ENCODE results near the gene SUN2.
"Not testable (repeated sequence)": the region's sequence is repeated elsewhere in the genome, so short reads cannot be mapped to it uniquely, and the experiment has no call there.

Gene SUN2

DNA sequence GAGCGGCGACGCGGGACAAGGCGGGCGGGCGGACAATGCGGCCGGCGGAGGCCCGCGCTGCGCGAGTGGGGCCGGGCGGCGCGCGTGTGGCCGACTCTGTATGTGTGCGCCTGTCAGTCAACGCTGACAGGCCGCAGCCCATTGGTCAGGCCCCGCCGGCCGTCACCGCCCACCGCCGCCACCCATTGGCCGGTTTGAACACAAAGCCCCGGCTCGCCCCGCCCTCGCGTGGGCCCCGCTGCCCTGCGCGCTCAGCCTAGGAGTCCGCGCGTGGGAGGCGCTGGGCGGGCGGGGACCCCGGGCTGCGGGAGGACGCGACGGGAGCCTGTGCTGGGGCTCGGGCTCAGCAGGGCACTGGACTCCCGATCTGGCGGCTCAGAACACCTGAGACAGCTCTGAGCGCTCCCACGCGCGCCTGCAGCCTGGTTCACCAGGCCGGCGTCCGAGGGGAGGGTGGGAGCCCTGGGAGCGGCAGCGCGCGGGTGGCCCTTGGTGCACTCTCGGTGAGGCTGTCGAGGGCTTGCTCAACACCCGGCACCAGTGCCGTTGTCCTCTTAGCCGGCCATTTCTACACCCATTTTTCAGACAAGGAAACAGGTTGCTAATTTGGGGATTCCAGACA lies at the start of gene SUN2:
SUN2 (minus strand) TSS at position 88 of the 622 bp plus-strand sequence. CDS start 3,370 bp downstream, outside the sequence.
- Histone ChIP-seq H3K36me3 (ENCODE audit: control insufficient read depth, insufficient read depth, low read length, severe bottlenecking) (peaks cover 20% of the 10 kb centered on the region), H3K4me1 (ENCODE audit: control insufficient read depth, insufficient read depth, low read length) (peaks cover 18% of the 10 kb centered on the region), H3K4me3 (ENCODE audit: low read length) (peak within 1 kb of the TSS; percentile 89), H3K27me3 (replicated peaks; ENCODE audit: control insufficient read depth, insufficient read depth, low read length) (no peaks in the 10 kb centered on the region), H3K9me3 (ENCODE audit: control insufficient read depth, low read length) (no peaks in the 10 kb centered on the region), H3K9ac (ENCODE audit: low read length) (peak within 1 kb of the TSS; percentile 97)
- peak; percentile 97 for DNase-seq (ENCODE audit: low read depth)

- DNase-seq (ENCODE audit: low read depth); H3K9ac ChIP-seq (ENCODE audit: low read length); H3K4me1 ChIP-seq (ENCODE audit: control insufficient read depth, insufficient read depth, low read length); H3K27me3 ChIP-seq (replicated peaks; ENCODE audit: control insufficient read depth, insufficient read depth, low read length); H3K4me3 ChIP-seq (ENCODE audit: low read length); H3K36me3 ChIP-seq (ENCODE audit: control insufficient read depth, insufficient read depth, low read length, severe bottlenecking): not testable (repeated sequence)
- peaks cover 11% of the 10 kb centered on the region for H3K9me3 ChIP-seq (ENCODE audit: control insufficient read depth, low read length)
Observed at GRCh38 chr22:38805041-38805593, 49.3 kb upstream of the SUN2 start.

- Histone ChIP-seq H3K4me3 (ENCODE audit: low read length) (no peak overlapping the region), H3K4me1 (ENCODE audit: control insufficient read depth, insufficient read depth, low read length) (peaks cover 10% of the 10 kb centered on the region), H3K9ac (ENCODE audit: low read length) (no peak overlapping the region), H3K27me3 (replicated peaks; ENCODE audit: control insufficient read depth, insufficient read depth, low read length) (no peaks in the 10 kb centered on the region), H3K9me3 (ENCODE audit: control insufficient read depth, low read length) (no peaks in the 10 kb centered on the region), H3K36me3 (ENCODE audit: control insufficient read depth, insufficient read depth, low read length, severe bottlenecking) (no peaks in the 10 kb centered on the region)
- peak; percentile 95 for DNase-seq (ENCODE audit: low read depth)
Observed at GRCh38 chr22:38802671-38803121, 46.9 kb upstream of the SUN2 start.

DNA sequence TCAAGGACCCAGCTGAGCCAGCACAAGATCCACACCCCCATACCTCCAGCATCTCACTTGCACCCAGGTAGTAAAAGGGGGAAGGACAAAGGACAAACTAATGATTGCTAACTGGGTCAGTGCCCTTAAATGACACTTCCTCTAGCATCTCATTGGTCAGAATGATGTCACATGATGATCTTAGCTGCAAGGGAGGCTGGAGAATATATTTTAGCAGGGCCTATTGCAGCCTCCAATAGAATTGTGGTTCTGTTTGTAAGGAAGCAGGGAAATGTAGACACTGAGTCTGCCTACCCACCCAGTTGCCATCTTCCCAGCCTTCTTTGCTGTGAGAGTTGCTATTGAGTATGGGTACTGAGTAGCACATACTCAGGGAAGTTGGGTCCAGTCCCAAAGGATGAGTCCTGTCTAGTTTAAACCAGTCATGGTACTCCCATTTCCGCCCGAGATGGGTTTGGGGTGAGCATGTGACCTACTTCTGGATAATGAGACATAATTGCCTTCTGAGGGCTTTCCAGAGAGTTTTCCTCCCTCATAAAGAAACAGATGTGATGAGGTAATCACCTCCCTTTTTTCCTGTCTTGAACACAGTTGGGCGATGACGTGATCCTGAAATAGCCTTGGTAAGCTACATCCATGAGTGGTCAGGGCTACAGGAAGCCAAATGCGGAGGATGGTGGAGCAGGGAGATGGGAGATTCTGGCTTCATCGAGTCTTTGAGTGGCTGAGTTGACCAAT lies 43.6 kb upstream of the SUN2 start:
- H3K4me1 ChIP-seq (ENCODE audit: control insufficient read depth, insufficient read depth, low read length) = peaks cover 10% of the 10 kb centered on the region
- no peak overlapping the region for H3K9ac ChIP-seq (ENCODE audit: low read length)
- H3K9me3 ChIP-seq (ENCODE audit: control insufficient read depth, low read length) = no peaks in the 10 kb centered on the region
- no peaks in the 10 kb centered on the region for H3K36me3 ChIP-seq (ENCODE audit: control insufficient read depth, insufficient read depth, low read length, severe bottlenecking)
- H3K27me3 ChIP-seq (replicated peaks; ENCODE audit: control insufficient read depth, insufficient read depth, low read length) = peaks cover 4% of the 10 kb centered on the region
- no peak overlapping the region for H3K4me3 ChIP-seq (ENCODE audit: low read length)
- DNase-seq (ENCODE audit: low read depth) = peak; percentile 43

GRCh38 chr22:38798496-38798895 lies 42.7 kb upstream of the SUN2 start:
- DNase-seq (ENCODE audit: low read depth) = no peak
- Histone ChIP-seq H3K27me3 (replicated peaks; ENCODE audit: control insufficient read depth, insufficient read depth, low read length) (peaks cover 4% of the 10 kb centered on the region), H3K36me3 (ENCODE audit: control insufficient read depth, insufficient read depth, low read length, severe bottlenecking) (no peaks in the 10 kb centered on the region)

DNA sequence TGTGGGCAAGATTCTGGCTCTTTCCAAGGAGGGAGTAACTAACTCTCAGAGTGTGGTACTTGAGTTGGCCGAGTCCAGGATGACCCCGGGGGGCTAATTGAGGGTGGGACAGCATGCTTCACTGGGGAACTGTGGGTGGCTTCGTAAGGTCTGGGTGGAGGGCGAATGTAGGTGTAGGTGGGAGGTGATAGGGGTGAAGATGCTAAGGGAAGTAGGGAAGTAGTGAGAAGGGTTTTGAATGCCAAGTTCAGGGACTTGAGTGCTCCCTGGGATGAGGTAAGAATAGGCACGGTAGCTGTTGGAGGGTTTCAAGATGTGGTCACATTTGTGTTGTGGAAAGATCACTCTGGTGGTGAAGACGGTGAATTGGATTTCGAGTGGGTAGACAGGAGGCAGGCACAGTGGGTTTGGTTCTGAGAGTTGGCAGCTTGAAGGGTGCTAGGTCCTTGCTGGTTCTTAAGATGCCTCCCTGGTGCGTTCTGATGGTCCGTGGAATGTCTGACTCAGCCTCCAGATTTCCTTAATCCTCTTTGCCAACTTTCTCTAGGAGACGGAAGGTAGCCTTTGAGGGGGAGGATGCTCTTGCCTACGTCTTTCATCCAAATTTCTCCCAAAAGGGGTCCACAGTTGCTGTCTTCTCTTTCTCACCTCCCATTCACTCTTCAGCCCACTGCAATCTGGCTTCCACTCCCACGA lies 40.6 kb upstream of the SUN2 start:
- H3K9me3 ChIP-seq (ENCODE audit: control insufficient read depth, low read length) = no peaks in the 10 kb centered on the region
- H3K4me1 ChIP-seq (ENCODE audit: control insufficient read depth, insufficient read depth, low read length) = peaks cover 8% of the 10 kb centered on the region
- no peak overlapping the region for H3K4me3 ChIP-seq (ENCODE audit: low read length)

More at GRCh38 chr22:38798496-38798895, 42.7 kb upstream of the SUN2 start:
- Histone ChIP-seq H3K9me3 (ENCODE audit: control insufficient read depth, low read length) (no peaks in the 10 kb centered on the region), H3K9ac (ENCODE audit: low read length) (no peak overlapping the region), H3K4me3 (ENCODE audit: low read length) (no peak overlapping the region), H3K4me1 (ENCODE audit: control insufficient read depth, insufficient read depth, low read length) (peaks cover 10% of the 10 kb centered on the region)

GRCh38 chr22:38795569-38795968 lies 39.8 kb upstream of the SUN2 start:
- Histone ChIP-seq H3K9me3 (ENCODE audit: control insufficient read depth, low read length) (no peaks in the 10 kb centered on the region), H3K4me1 (ENCODE audit: control insufficient read depth, insufficient read depth, low read length) (peaks cover 8% of the 10 kb centered on the region), H3K9ac (ENCODE audit: low read length) (no peak overlapping the region), H3K36me3 (ENCODE audit: control insufficient read depth, insufficient read depth, low read length, severe bottlenecking) (peaks cover 1% of the 10 kb centered on the region), H3K27me3 (replicated peaks; ENCODE audit: control insufficient read depth, insufficient read depth, low read length) (peaks cover 4% of the 10 kb centered on the region), H3K4me3 (ENCODE audit: low read length) (no peak overlapping the region)
- no peak for DNase-seq (ENCODE audit: low read depth)

More for the DNA sequence above, 40.6 kb upstream of the SUN2 start:
- Histone ChIP-seq H3K9ac (ENCODE audit: low read length) (no peak overlapping the region), H3K27me3 (replicated peaks; ENCODE audit: control insufficient read depth, insufficient read depth, low read length) (peaks cover 4% of the 10 kb centered on the region), H3K36me3 (ENCODE audit: control insufficient read depth, insufficient read depth, low read length, severe bottlenecking) (no peaks in the 10 kb centered on the region)
- no peak for DNase-seq (ENCODE audit: low read depth)

GRCh38 chr22:38793721-38794466 lies 38.1 kb upstream of the SUN2 start, which contains the start of gene DNAL4:
Gene DNAL4, minus strand, starts transcription at chr22:38794143. Its CDS starts 11,412 bp downstream, at chr22:38782731.
- Histone ChIP-seq H3K9ac (ENCODE audit: low read length) (peak within 1 kb of the TSS; percentile 85), H3K4me1 (ENCODE audit: control insufficient read depth, insufficient read depth, low read length) (peaks cover 13% of the 10 kb centered on the region), H3K9me3 (ENCODE audit: control insufficient read depth, low read length) (no peaks in the 10 kb centered on the region), H3K36me3 (ENCODE audit: control insufficient read depth, insufficient read depth, low read length, severe bottlenecking) (peaks cover 10% of the 10 kb centered on the region), H3K27me3 (replicated peaks; ENCODE audit: control insufficient read depth, insufficient read depth, low read length) (peaks cover 4% of the 10 kb centered on the region), H3K4me3 (ENCODE audit: low read length) (peak within 1 kb of the TSS; percentile 92)
- DNase-seq (ENCODE audit: low read depth) = peak; percentile 100

GRCh38 chr22:38793317-38793716 lies 37.5 kb upstream of the SUN2 start:
- Histone ChIP-seq H3K4me1 (ENCODE audit: control insufficient read depth, insufficient read depth, low read length) (peaks cover 17% of the 10 kb centered on the region), H3K27me3 (replicated peaks; ENCODE audit: control insufficient read depth, insufficient read depth, low read length) (peaks cover 4% of the 10 kb centered on the region), H3K9ac (ENCODE audit: low read length) (peak overlapping the region; percentile 85), H3K9me3 (ENCODE audit: control insufficient read depth, low read length) (no peaks in the 10 kb centered on the region), H3K36me3 (ENCODE audit: control insufficient read depth, insufficient read depth, low read length, severe bottlenecking) (peaks cover 10% of the 10 kb centered on the region), H3K4me3 (ENCODE audit: low read length) (peak overlapping the region; percentile 92)
- DNase-seq (ENCODE audit: low read depth) = peak; percentile 26

DNA sequence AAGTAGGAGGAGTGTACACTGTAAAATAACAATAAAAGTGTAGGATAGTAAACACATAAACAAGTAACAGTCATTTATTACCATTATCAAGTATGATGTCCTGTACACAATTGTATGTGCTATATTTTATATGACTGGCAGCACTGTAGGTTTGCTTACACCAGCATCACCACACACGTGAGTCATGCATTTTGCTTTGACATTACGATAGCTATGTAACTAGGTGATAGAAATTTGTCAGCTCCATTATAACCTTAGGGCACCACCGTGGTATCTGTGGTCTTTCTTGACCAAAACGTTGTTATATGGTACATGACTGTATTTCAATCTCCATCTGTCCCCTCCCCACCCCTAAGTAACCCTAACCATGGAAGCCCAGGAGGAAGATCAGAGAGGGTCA lies 37.0 kb upstream of the SUN2 start:
- Histone ChIP-seq H3K9me3 (ENCODE audit: control insufficient read depth, low read length) (no peaks in the 10 kb centered on the region), H3K4me3 (ENCODE audit: low read length) (peak overlapping the region; percentile 92)
- peak; percentile 21 for DNase-seq (ENCODE audit: low read depth)

More for the DNA sequence above, 37.0 kb upstream of the SUN2 start:
- peaks cover 10% of the 10 kb centered on the region for H3K36me3 ChIP-seq (ENCODE audit: control insufficient read depth, insufficient read depth, low read length, severe bottlenecking)
- peaks cover 4% of the 10 kb centered on the region for H3K27me3 ChIP-seq (replicated peaks; ENCODE audit: control insufficient read depth, insufficient read depth, low read length)
- H3K4me1 ChIP-seq (ENCODE audit: control insufficient read depth, insufficient read depth, low read length) = peaks cover 22% of the 10 kb centered on the region
- H3K9ac ChIP-seq (ENCODE audit: low read length) = peak overlapping the region; percentile 85
